Mammary epithelial cell (primary cell): Measurements from ENCODE around the gene DMRTA2.

ENCODE experiments used
- EZH2 ChIP-seq: IDR thresholded peaks from 2 replicates; pipeline ENCODE4 v1.6.1; 2012; ENCODE audit warnings: low read length, inconsistent platforms, borderline replicate concordance
- TF ChIP-seq, protein P1 (sequence below), 2 donors: IDR thresholded peaks in 1 of 2; conservative IDR thresholded peaks in 1 of 2; 2 replicates each; pipeline ENCODE4 v1.5.1; 2011 to 2012; ENCODE audit warnings: inconsistent platforms in 2 of 2, low read length in 2 of 2, mild to moderate bottlenecking in 2 of 2, control low read depth in 1 of 2, low read depth in 1 of 2; ENCODE audit not compliant: insufficient read depth in 1 of 2; ENCODE audit errors: extremely low read depth in 1 of 2

DNA sequence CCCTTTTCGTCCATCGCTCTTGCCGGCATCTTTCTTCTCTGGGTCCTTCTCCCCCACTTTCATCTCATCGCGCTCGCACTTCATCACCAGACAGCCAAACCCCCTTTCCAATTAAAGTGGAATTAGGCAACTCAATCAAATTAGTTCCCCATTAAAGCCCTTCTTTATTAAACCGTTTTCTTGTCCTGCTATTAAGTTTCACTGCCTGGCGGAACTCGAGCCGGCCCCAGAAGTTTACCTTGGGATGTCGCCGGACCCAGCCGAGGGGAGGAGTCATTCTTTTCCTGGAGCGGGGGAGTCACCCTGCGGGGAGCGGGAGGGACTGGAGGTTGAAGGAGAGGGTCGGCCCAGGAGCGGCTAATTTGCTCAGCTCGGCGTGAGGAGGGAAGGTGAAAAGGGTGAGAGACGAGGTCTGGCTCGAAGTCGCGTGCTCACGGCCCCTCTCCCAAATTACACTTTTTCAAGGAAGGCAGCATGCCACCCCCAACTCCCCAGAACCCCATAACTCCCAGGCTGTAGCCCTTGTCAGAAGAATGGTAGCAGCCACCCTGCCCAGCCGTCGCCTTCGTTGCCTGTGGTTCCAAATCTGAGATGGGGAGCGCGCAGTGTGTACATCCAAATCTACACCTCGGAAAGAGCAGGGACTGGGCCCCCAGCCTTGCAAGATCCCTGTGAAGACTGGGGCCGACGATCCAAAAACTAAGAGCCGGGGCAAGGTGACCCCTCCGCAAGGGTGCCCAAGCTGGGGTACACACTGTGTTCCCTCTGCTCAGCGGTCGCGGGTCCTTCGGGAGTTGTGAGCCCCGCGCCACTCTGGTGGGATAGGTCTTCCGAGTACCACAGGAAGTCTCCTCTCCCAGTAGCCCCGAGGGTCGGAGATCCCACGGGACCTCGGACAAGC, 6.4 kb downstream of the DMRTA2 start:
- TF ChIP-seq, protein P1, sequence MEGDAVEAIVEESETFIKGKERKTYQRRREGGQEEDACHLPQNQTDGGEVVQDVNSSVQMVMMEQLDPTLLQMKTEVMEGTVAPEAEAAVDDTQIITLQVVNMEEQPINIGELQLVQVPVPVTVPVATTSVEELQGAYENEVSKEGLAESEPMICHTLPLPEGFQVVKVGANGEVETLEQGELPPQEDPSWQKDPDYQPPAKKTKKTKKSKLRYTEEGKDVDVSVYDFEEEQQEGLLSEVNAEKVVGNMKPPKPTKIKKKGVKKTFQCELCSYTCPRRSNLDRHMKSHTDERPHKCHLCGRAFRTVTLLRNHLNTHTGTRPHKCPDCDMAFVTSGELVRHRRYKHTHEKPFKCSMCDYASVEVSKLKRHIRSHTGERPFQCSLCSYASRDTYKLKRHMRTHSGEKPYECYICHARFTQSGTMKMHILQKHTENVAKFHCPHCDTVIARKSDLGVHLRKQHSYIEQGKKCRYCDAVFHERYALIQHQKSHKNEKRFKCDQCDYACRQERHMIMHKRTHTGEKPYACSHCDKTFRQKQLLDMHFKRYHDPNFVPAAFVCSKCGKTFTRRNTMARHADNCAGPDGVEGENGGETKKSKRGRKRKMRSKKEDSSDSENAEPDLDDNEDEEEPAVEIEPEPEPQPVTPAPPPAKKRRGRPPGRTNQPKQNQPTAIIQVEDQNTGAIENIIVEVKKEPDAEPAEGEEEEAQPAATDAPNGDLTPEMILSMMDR (conservative IDR thresholded peaks at IDR 0.05 in 1 of 2, IDR thresholded peaks at IDR 0.05 in 1 of 2; ENCODE audit: extremely low read depth in 1 of 2, insufficient read depth in 1 of 2, low read depth in 1 of 2, low read length in 2 of 2): no peak
- peak; percentile 83 for TF ChIP-seq EZH2
